HepG2 (cell line): ENCODE results near the gene MLN. TPM values are rescaled to one million over a fixed set of nuclear protein-coding genes. Genes with fewer than 3 reads are reported as not detected.

Source experiments
- KDM3A ChIP-seq: IDR thresholded peaks from 2 replicates; pipeline ENCODE4 v1.6.1; 2018; ENCODE audit warnings: low read depth, missing compliant biosample characterization
- NPAS2 ChIP-seq: sonication (generic); formaldehyde crosslinking; IDR thresholded peaks from 2 replicates; pipeline ENCODE4 v1.8.0; 2022; ENCODE audit warnings: mild to moderate bottlenecking, missing genetic modification reagents, borderline replicate concordance
- SAFB2 ChIP-seq: sonication (generic); formaldehyde crosslinking; IDR thresholded peaks from 2 replicates; pipeline ENCODE4 v1.5.1; 2020; ENCODE audit warnings: missing genetic modification reagents, low read depth, mild to moderate bottlenecking, borderline replicate concordance
- SOX5 ChIP-seq: IDR thresholded peaks from 2 replicates; pipeline ENCODE4 v1.6.1; 2016; ENCODE audit warnings: borderline replicate concordance
- ZNF333 ChIP-seq: sonication (generic); formaldehyde crosslinking; IDR thresholded peaks from 2 replicates; pipeline ENCODE4 v1.4.0; 2020; ENCODE audit warnings: mild to moderate bottlenecking, missing genetic modification reagents, borderline replicate concordance
- ZNF724P ChIP-seq: sonication (generic); formaldehyde crosslinking; IDR thresholded peaks from 2 replicates; pipeline ENCODE4 v1.8.0; 2022; ENCODE audit warnings: missing genetic modification reagents, borderline replicate concordance
- ZNF749 ChIP-seq: sonication (generic); formaldehyde crosslinking; IDR thresholded peaks from 2 replicates; pipeline ENCODE4 v1.8.0; 2022; ENCODE audit warnings: mild to moderate bottlenecking, missing genetic modification reagents, moderate library complexity, borderline replicate concordance
- ZNF776 ChIP-seq: sonication (generic); formaldehyde crosslinking; IDR thresholded peaks from 2 replicates; pipeline ENCODE4 v1.4.0; 2020; ENCODE audit warnings: mild to moderate bottlenecking, missing genetic modification reagents
- polyA plus RNA-seq, 8 experiments: library from polyadenylated mRNA; depleted of rRNA in 3 of 8; stranded (reverse) in 7 of 8; unstranded in 1 of 8; fragments of >200 nt; fragmentation: Illumina TruSeq in 4 of 8; extraction: Trizol in 4 of 8; gene quantifications; 2 replicates each; pipeline versions ENCODE4 v1.2.1 to v1.2.3, GENCODE V29; 2011 to 2016; ENCODE audit warnings: low read depth in 4 of 8, missing spikeins in 1 of 8, mixed read lengths in 1 of 8; ENCODE audit not compliant: insufficient read depth in 1 of 8
- total RNA-seq, 5 experiments: library from RNA; depleted of rRNA; stranded (reverse); fragments of >200 nt; fragmentation: Illumina TruSeq; extraction: Trizol; gene quantifications; 2 replicates each; pipeline ENCODE4 v1.2.3, GENCODE V29; 2016; ENCODE audit warnings: low read depth in 1 of 5
- TF ChIP-seq, protein P1 (sequence below), 2 experiments: IDR thresholded peaks; 2 replicates each; pipeline ENCODE4 v1.6.1; 2011 to 2012; ENCODE audit warnings: low read length in 2 of 2, borderline replicate concordance in 1 of 2, low read depth in 1 of 2, mild to moderate bottlenecking in 1 of 2, moderate library complexity in 1 of 2
- TF ChIP-seq, protein P2 (sequence below): sonication (generic); formaldehyde crosslinking; IDR thresholded peaks from 2 replicates; pipeline ENCODE4 v1.4.0; 2020; ENCODE audit warnings: mild to moderate bottlenecking, missing genetic modification reagents
- TF ChIP-seq, protein P3 (sequence below): IDR thresholded peaks from 2 replicates; pipeline ENCODE4 v1.6.1; 2016; ENCODE audit warnings: missing compliant biosample characterization, missing genetic modification reagents, borderline replicate concordance
- TF ChIP-seq, protein P4 (sequence below), 2 experiments: fragments of 450-650 bp in 1 of 2; sonication (generic) in 1 of 2; formaldehyde crosslinking; IDR thresholded peaks; 2 replicates each; pipeline versions ENCODE4 v1.5.0 to v1.8.0; 2020 to 2022; ENCODE audit warnings: mild to moderate bottlenecking in 1 of 2, missing genetic modification reagents in 1 of 2
- TF ChIP-seq, protein P5 (sequence below): sonication (generic); formaldehyde crosslinking; IDR thresholded peaks from 2 replicates; pipeline ENCODE4 v1.5.0; 2020; ENCODE audit warnings: missing genetic modification reagents

The MLN gene
- total and polyA plus RNA-seq, 2 of the 13 experiments (the other 11 are each of a cell fraction or from before 2014, with no cell fraction given): not detected

DNA sequence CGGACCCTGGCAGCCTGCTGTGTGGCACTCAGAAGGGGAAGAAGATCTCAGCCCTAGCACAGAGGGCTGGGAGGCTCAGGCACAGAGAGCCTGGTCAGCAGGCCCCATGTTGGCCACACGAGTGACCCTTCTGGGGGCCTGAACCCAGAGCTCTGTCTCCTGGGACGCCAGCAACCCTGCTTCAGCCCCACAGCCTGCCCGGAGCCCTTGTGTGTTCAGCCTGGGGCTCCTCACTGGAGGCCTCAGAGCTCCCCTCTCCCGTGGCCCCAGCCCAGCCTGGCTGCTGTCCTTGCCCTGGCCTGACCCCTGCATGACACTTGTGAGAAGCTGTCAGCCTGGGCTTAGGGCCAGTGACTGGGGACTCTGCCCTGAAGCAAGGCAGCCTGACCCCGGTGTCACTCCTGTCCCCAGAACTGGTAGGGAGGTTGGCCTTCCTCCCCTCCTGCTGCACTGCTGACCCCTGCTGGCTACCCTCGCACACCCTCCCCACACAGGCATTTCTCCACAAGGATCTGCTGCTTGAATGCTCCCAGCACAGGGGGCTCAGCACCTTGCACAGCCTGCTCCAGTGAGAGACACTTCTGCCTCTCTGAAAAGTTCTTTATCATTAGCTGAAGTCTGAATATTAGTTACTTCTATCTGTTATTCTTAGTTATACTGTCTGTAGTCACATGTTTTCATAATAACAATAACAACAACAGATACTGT lies 41.7 kb downstream of the MLN start (continued):
- TF ChIP-seq ZNF333 (CRISPR knock-in tag): no peak
- TF ChIP-seq ZNF776 (CRISPR knock-in tag): 0 out of 2 replicates have a peak, but pooled peaks have one; percentile 34
- TF ChIP-seq, protein P1, sequence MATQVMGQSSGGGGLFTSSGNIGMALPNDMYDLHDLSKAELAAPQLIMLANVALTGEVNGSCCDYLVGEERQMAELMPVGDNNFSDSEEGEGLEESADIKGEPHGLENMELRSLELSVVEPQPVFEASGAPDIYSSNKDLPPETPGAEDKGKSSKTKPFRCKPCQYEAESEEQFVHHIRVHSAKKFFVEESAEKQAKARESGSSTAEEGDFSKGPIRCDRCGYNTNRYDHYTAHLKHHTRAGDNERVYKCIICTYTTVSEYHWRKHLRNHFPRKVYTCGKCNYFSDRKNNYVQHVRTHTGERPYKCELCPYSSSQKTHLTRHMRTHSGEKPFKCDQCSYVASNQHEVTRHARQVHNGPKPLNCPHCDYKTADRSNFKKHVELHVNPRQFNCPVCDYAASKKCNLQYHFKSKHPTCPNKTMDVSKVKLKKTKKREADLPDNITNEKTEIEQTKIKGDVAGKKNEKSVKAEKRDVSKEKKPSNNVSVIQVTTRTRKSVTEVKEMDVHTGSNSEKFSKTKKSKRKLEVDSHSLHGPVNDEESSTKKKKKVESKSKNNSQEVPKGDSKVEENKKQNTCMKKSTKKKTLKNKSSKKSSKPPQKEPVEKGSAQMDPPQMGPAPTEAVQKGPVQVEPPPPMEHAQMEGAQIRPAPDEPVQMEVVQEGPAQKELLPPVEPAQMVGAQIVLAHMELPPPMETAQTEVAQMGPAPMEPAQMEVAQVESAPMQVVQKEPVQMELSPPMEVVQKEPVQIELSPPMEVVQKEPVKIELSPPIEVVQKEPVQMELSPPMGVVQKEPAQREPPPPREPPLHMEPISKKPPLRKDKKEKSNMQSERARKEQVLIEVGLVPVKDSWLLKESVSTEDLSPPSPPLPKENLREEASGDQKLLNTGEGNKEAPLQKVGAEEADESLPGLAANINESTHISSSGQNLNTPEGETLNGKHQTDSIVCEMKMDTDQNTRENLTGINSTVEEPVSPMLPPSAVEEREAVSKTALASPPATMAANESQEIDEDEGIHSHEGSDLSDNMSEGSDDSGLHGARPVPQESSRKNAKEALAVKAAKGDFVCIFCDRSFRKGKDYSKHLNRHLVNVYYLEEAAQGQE (IDR thresholded peaks at IDR 0.05; ENCODE audit: borderline replicate concordance in 1 of 2, low read depth in 1 of 2, low read length in 2 of 2): no peak
- no peak for TF ChIP-seq NPAS2 (CRISPR knock-in tag)
- peak; percentile 92 for TF ChIP-seq KDM3A (CRISPR knock-in tag)
- TF ChIP-seq, protein P2, sequence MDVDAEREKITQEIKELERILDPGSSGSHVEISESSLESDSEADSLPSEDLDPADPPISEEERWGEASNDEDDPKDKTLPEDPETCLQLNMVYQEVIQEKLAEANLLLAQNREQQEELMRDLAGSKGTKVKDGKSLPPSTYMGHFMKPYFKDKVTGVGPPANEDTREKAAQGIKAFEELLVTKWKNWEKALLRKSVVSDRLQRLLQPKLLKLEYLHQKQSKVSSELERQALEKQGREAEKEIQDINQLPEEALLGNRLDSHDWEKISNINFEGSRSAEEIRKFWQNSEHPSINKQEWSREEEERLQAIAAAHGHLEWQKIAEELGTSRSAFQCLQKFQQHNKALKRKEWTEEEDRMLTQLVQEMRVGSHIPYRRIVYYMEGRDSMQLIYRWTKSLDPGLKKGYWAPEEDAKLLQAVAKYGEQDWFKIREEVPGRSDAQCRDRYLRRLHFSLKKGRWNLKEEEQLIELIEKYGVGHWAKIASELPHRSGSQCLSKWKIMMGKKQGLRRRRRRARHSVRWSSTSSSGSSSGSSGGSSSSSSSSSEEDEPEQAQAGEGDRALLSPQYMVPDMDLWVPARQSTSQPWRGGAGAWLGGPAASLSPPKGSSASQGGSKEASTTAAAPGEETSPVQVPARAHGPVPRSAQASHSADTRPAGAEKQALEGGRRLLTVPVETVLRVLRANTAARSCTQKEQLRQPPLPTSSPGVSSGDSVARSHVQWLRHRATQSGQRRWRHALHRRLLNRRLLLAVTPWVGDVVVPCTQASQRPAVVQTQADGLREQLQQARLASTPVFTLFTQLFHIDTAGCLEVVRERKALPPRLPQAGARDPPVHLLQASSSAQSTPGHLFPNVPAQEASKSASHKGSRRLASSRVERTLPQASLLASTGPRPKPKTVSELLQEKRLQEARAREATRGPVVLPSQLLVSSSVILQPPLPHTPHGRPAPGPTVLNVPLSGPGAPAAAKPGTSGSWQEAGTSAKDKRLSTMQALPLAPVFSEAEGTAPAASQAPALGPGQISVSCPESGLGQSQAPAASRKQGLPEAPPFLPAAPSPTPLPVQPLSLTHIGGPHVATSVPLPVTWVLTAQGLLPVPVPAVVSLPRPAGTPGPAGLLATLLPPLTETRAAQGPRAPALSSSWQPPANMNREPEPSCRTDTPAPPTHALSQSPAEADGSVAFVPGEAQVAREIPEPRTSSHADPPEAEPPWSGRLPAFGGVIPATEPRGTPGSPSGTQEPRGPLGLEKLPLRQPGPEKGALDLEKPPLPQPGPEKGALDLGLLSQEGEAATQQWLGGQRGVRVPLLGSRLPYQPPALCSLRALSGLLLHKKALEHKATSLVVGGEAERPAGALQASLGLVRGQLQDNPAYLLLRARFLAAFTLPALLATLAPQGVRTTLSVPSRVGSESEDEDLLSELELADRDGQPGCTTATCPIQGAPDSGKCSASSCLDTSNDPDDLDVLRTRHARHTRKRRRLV (CRISPR knock-in tag): no peak
- peak; percentile 67; the same call in 1 of the 2 replicates for TF ChIP-seq SOX5 (CRISPR knock-in tag)
- TF ChIP-seq, protein P3, sequence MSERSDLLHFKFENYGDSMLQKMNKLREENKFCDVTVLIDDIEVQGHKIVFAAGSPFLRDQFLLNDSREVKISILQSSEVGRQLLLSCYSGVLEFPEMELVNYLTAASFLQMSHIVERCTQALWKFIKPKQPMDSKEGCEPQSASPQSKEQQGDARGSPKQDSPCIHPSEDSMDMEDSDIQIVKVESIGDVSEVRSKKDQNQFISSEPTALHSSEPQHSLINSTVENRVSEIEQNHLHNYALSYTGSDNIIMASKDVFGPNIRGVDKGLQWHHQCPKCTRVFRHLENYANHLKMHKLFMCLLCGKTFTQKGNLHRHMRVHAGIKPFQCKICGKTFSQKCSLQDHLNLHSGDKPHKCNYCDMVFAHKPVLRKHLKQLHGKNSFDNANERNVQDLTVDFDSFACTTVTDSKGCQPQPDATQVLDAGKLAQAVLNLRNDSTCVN (CRISPR knock-in tag): peak; percentile 80
- TF ChIP-seq, protein P4, sequence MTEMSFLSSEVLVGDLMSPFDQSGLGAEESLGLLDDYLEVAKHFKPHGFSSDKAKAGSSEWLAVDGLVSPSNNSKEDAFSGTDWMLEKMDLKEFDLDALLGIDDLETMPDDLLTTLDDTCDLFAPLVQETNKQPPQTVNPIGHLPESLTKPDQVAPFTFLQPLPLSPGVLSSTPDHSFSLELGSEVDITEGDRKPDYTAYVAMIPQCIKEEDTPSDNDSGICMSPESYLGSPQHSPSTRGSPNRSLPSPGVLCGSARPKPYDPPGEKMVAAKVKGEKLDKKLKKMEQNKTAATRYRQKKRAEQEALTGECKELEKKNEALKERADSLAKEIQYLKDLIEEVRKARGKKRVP (CRISPR knock-in tag; IDR thresholded peaks at IDR 0.05): 0 out of 4 replicates have a peak, but pooled peaks of 1 of the 2 experiments have one; percentile 45
- TF ChIP-seq, protein P5, sequence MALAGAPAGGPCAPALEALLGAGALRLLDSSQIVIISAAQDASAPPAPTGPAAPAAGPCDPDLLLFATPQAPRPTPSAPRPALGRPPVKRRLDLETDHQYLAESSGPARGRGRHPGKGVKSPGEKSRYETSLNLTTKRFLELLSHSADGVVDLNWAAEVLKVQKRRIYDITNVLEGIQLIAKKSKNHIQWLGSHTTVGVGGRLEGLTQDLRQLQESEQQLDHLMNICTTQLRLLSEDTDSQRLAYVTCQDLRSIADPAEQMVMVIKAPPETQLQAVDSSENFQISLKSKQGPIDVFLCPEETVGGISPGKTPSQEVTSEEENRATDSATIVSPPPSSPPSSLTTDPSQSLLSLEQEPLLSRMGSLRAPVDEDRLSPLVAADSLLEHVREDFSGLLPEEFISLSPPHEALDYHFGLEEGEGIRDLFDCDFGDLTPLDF: 0 out of 2 replicates have a peak, but pooled peaks have one; percentile 45
- no peak for TF ChIP-seq SAFB2 (CRISPR knock-in tag)
- peak; percentile 60; the same call in 1 of the 2 replicates for TF ChIP-seq ZNF724P
- no peak for TF ChIP-seq ZNF749 (CRISPR knock-in tag)
